Panc1 (cell line): Measurements from ENCODE around the gene CYTH3. TPM values are rescaled to one million over a fixed set of nuclear protein-coding genes. Genes with fewer than 3 reads are reported as not detected.

Experiments used
- ATAC-seq: fragments of 200-7000 bp; cut with Tn5 transposase; 2 replicates; pipeline ENCODE4 v1.9.1; 2020; ENCODE audit warnings: mild to moderate bottlenecking, moderate library complexity
- BruUV-seq: library from RNA; stranded (reverse); fragments of 400-500 nt; replicated peaks from 2 replicates; lab custom pipeline; 2021; lab: Mats Ljungman, UMichigan
- CTCF ChIA-PET: fragments of 300-600 bp; sonication (Branson Sonifier 250); formaldehyde crosslinking; loops from one replicate; lab custom pipeline; 2022; ENCODE audit warnings: antibody characterized with exemption; lab: Charles Lee
- POLR2A ChIA-PET: fragments of 300-600 bp; sonication (Branson Sonifier 250); formaldehyde crosslinking; loops from one replicate; lab custom pipeline; 2022; ENCODE audit warnings: antibody characterized with exemption; lab: Charles Lee
- DNase-seq: peaks from one replicate; pipeline ENCODE4 v3.0.0-alpha.2; 2010; ENCODE audit warnings: low read depth, low spot score
- H3K27ac ChIP-seq: 2 replicates; pipeline ENCODE4 v1.5.1; 2011; ENCODE audit warnings: mild to moderate bottlenecking, low read length, inconsistent platforms
- H3K27me3 ChIP-seq: fragments of 200-500 bp; sonication (Bioruptor generic); 2 replicates; pipeline ENCODE4 v1.6.0; 2014; ENCODE audit warnings: low read length, inconsistent platforms; ENCODE audit not compliant: control insufficient read depth, insufficient read depth
- H3K36me3 ChIP-seq: fragments of 200-500 bp; sonication (Bioruptor generic); 2 replicates; pipeline ENCODE4 v1.5.1; 2014; ENCODE audit warnings: inconsistent platforms, mild to moderate bottlenecking, low read length, moderate library complexity; ENCODE audit not compliant: control insufficient read depth, insufficient read depth
- H3K4me1 ChIP-seq: 2 replicates; pipeline ENCODE4 v1.5.1; 2011; ENCODE audit warnings: inconsistent platforms, mild to moderate bottlenecking, low read length, moderate library complexity; ENCODE audit not compliant: control insufficient read depth, insufficient read depth
- H3K4me3 ChIP-seq, 2 experiments: 2 replicates each; pipeline ENCODE4 v1.5.1; 2011 to 2012; ENCODE audit warnings: low read depth in 2 of 2, low read length in 2 of 2, mild to moderate bottlenecking in 2 of 2, inconsistent platforms in 1 of 2, moderate library complexity in 1 of 2
- H3K9me3 ChIP-seq: fragments of 200-500 bp; sonication (Bioruptor generic); 2 replicates; pipeline ENCODE4 v1.5.1; 2014; ENCODE audit warnings: low read depth, mild to moderate bottlenecking, inconsistent platforms, low read length, moderate library complexity; ENCODE audit not compliant: control insufficient read depth, insufficient read depth
- POLR2AphosphoS5 ChIP-seq: IDR thresholded peaks from 2 replicates; pipeline ENCODE4 v1.6.1; 2012; ENCODE audit warnings: mild to moderate bottlenecking, low read depth, low read length, moderate library complexity
- SIN3A ChIP-seq: IDR thresholded peaks from 2 replicates; pipeline ENCODE4 v1.6.1; 2012; ENCODE audit warnings: low read depth, mild to moderate bottlenecking, low read length, moderate library complexity, borderline replicate concordance; ENCODE audit not compliant: insufficient read depth
- TCF7L2 ChIP-seq: IDR thresholded peaks from 2 replicates; pipeline ENCODE4 v1.6.1; 2011; ENCODE audit warnings: mild to moderate bottlenecking, low read depth, low read length, inconsistent platforms
- in situ Hi-C: cut with HindIII; loops from 2 replicates; pipeline ENCODE4 v1.10.0; 2016; ENCODE audit warnings: low sequenced_read_pairs, low pct_unique_long_range_greater_than_20kb
- intact Hi-C: fragments of 100-400 bp; cut with micrococcal nuclease; formaldehyde crosslinking; loops from one replicate; pipeline ENCODE4 v1.10.0; 2022; ENCODE audit not compliant: unreplicated experiment
- total RNA-seq: library from RNA; stranded (reverse); gene quantifications from one replicate; pipeline ENCODE4 v1.2.1, GENCODE V29; 2021; ENCODE audit not compliant: unreplicated experiment
- TF ChIP-seq, protein P1 (sequence below), 2 experiments: IDR thresholded peaks; 2 replicates each; pipeline ENCODE4 v1.6.1; 2011 to 2012; ENCODE audit warnings: low read depth in 2 of 2, control low read depth in 1 of 2, low read length in 1 of 2, mild to moderate bottlenecking in 1 of 2, moderate library complexity in 1 of 2; ENCODE audit not compliant: insufficient read depth in 1 of 2
- TF ChIP-seq, protein P2 (sequence below): fragments of 450-650 bp; IDR thresholded peaks from 2 replicates; pipeline ENCODE4 v1.5.1; 2017; ENCODE audit warnings: mild to moderate bottlenecking

Gene CYTH3
- total RNA-seq, 1 experiment from 2014 or later = 35.5 TPM

DNA sequence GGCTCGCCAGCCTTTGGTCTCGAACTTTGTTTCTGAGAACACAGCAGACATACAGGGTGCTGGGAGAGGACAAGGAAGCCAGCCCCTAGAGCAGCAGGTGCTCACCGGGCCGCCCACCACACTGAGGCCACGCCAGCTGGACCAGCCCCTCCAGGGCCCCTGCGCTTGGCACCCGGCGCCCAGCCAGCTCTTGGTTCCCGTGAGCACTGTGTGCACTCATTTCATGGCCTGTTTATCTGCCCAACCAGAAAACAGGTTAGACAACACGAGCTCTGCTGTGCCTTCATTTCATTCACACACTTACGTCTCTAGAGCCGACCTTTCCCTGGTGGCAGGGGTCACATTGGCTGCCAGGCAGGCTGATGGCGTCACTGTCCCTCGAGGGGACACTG is 104.0 kb downstream of the CYTH3 start:
- H3K9me3 ChIP-seq = no peaks in the 10 kb centered on the region
- intact Hi-C loops (no loop called here), in situ Hi-C loops (no loop called here)
- DNase-seq = no peak
- ChIA-PET POLR2A (no interaction called here), CTCF (no interaction called here)
- TF ChIP-seq SIN3A (no peak), TCF7L2 (no peak)
- TF ChIP-seq, protein P1, sequence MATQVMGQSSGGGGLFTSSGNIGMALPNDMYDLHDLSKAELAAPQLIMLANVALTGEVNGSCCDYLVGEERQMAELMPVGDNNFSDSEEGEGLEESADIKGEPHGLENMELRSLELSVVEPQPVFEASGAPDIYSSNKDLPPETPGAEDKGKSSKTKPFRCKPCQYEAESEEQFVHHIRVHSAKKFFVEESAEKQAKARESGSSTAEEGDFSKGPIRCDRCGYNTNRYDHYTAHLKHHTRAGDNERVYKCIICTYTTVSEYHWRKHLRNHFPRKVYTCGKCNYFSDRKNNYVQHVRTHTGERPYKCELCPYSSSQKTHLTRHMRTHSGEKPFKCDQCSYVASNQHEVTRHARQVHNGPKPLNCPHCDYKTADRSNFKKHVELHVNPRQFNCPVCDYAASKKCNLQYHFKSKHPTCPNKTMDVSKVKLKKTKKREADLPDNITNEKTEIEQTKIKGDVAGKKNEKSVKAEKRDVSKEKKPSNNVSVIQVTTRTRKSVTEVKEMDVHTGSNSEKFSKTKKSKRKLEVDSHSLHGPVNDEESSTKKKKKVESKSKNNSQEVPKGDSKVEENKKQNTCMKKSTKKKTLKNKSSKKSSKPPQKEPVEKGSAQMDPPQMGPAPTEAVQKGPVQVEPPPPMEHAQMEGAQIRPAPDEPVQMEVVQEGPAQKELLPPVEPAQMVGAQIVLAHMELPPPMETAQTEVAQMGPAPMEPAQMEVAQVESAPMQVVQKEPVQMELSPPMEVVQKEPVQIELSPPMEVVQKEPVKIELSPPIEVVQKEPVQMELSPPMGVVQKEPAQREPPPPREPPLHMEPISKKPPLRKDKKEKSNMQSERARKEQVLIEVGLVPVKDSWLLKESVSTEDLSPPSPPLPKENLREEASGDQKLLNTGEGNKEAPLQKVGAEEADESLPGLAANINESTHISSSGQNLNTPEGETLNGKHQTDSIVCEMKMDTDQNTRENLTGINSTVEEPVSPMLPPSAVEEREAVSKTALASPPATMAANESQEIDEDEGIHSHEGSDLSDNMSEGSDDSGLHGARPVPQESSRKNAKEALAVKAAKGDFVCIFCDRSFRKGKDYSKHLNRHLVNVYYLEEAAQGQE (IDR thresholded peaks at IDR 0.05; ENCODE audit: insufficient read depth in 1 of 2, low read depth in 2 of 2, low read length in 1 of 2) = no peak
- TF ChIP-seq, protein P2, sequence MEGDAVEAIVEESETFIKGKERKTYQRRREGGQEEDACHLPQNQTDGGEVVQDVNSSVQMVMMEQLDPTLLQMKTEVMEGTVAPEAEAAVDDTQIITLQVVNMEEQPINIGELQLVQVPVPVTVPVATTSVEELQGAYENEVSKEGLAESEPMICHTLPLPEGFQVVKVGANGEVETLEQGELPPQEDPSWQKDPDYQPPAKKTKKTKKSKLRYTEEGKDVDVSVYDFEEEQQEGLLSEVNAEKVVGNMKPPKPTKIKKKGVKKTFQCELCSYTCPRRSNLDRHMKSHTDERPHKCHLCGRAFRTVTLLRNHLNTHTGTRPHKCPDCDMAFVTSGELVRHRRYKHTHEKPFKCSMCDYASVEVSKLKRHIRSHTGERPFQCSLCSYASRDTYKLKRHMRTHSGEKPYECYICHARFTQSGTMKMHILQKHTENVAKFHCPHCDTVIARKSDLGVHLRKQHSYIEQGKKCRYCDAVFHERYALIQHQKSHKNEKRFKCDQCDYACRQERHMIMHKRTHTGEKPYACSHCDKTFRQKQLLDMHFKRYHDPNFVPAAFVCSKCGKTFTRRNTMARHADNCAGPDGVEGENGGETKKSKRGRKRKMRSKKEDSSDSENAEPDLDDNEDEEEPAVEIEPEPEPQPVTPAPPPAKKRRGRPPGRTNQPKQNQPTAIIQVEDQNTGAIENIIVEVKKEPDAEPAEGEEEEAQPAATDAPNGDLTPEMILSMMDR = no peak
- H3K27ac ChIP-seq = no peak overlapping the region
- no peak for ATAC-seq
- no peaks in the 10 kb centered on the region for H3K27me3 ChIP-seq
- peaks cover 3% of the 10 kb centered on the region; the same call in 1 of the 2 replicates for H3K36me3 ChIP-seq
- no peak overlapping the region for H3K4me3 ChIP-seq
- no TSS peak for BruUV-seq
- H3K4me1 ChIP-seq = no peaks in the 10 kb centered on the region

DNA sequence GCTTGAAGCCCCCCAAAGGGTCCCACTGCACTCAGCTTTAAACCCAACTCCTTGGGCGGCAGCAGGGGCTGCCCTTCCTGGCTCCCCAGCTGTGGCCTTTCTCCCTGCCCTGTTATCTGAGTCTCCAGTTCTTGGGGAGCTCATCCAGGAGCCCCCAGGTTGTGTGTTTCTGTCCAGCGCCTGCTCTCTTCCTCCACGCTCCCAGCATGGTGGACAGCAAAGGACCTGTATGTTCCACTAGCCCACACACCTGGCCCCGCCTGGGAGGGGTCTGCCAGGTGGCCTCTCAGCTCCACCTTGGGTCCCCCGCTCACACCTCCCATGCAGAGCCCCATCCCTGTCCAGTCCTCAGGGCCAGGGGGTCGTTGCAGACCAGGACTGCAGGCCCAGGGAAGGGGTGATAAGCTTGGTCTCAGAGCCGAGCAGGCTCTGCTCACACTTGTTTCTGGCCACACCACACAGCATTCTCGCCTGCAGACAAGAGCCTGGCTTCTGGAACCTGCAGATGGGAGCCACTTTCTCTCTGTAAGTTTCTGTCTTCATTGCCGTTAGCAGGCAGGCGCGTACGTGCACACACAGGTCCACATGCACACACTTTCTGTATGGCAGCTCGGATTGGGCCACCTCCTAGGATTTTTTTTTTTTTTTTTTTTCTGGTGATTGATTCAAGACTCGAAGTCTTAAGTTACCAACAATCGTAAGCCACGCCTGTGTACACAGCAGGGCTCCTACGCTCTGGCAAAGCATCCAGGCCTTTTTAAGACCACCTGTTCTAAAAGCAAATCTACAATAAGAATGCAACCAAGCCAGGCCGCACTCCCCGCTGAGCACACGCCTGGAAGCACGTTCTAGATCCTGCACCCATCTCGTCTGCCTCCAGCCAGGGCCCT is 104.6 kb downstream of the CYTH3 start:
- BruUV-seq = no TSS peak
- ChIA-PET CTCF (no interaction called here), POLR2A (no interaction called here)
- Histone ChIP-seq H3K4me3 (no peak overlapping the region), H3K27me3 (no peaks in the 10 kb centered on the region), H3K27ac (no peak overlapping the region), H3K36me3 (peaks cover 3% of the 10 kb centered on the region; the same call in 1 of the 2 replicates), H3K4me1 (no peaks in the 10 kb centered on the region), H3K9me3 (no peaks in the 10 kb centered on the region)
- ATAC-seq (no peak), DNase-seq (no peak)
- in situ Hi-C loops (no loop called here), intact Hi-C loops (no loop called here)
- TF ChIP-seq, protein P1 (IDR thresholded peaks at IDR 0.05; ENCODE audit: insufficient read depth in 1 of 2, low read depth in 2 of 2, low read length in 1 of 2) = no peak
- TF ChIP-seq SIN3A (no peak), POLR2AphosphoS5 (no peak), TCF7L2 (no peak)
- TF ChIP-seq, protein P2 = no peak
